Tibial nerve (tissue), 4 donors: ENCODE results near the gene UTY.

Experiments
- CTCF ChIP-seq, 5 experiments: fragments of 200-600 bp in 3 of 5; fragments of 450-650 bp in 2 of 5; sonication (generic) in 3 of 5; IDR thresholded peaks; one replicate each; pipeline ENCODE4 v1.5.1; 2016 to 2019; ENCODE audit warnings: antibody characterized with exemption in 5 of 5, mild to moderate bottlenecking in 3 of 5, moderate library complexity in 2 of 5
- EP300 ChIP-seq, 2 donors: sonication (generic); formaldehyde crosslinking; IDR thresholded peaks; one replicate each; pipeline ENCODE4 v1.6.1; 2017; ENCODE audit warnings: antibody characterized with exemption in 2 of 2, mild to moderate bottlenecking in 1 of 2
- POLR2A ChIP-seq, 2 donors: fragments of 450-650 bp; IDR thresholded peaks; one replicate each; pipeline ENCODE4 v1.6.1; 2017; ENCODE audit warnings: antibody characterized with exemption in 2 of 2, mild to moderate bottlenecking in 2 of 2, moderate library complexity in 2 of 2

- TF ChIP-seq CTCF (IDR thresholded peaks at IDR 0.05) (no peak), POLR2A (IDR thresholded peaks at IDR 0.05) (no peak), EP300 (IDR thresholded peaks at IDR 0.05) (no peak)
These were observed 252.4 kb downstream of the UTY start for GRCh38 chrY:13227354-13227953.
